GM18519 (cell line): ENCODE measurements around the gene BEND6.

ENCODE experiments used
- ATAC-seq: cut with Tn5 transposase; IDR thresholded peaks from one replicate; pipeline ENCODE4 v1.9.1; 2021; ENCODE audit warnings: mild to moderate bottlenecking, moderate library complexity; ENCODE audit not compliant: unreplicated experiment, low FRiP score

Gene BEND6

DNA sequence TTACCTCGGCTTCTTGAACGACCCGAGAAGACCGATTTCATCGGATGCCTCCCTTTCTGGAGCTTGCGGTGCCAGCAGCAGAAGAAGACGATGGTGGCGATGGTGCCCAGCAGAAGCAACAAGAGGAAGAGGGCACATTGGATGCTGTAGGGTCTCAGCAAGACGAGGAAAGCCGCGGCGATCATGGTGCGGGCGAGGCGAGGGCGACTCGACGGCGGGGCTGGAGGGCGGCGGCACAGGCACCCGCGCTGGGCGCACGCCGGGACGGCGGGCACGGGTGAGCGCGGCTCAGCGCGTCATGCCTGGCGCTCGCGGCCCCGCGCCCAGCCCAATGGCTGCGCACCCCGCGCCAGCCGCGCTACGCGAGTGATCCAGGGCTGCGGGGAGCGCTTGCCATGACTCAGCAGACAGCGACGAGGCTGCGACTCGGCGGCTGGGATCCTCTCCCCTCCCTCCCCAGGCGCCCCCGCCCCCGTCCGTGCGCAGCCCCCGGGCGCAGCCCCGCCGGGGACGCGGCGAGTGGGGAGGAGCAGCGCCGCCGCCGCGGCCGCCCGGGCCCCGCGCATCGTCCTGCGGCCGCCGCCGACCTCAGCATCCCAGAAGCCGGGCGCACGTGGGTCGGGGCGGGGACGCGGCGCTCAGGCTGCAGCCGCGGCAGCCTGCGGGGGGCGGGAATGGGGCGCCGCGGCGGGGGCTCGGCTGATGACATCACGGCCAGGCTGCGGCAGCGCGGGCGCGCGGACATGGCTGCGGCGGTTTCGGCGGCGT, at the start of gene BEND6:
TSS of gene BEND6 (plus strand) at position 705 of the 768 bp plus-strand sequence. CDS start 26,704 bp downstream, outside the sequence.
- peak; percentile 28 for ATAC-seq

GRCh38 chr6:56905378-56905777, 49.5 kb upstream of the BEND6 start:
- no peak for ATAC-seq

DNA sequence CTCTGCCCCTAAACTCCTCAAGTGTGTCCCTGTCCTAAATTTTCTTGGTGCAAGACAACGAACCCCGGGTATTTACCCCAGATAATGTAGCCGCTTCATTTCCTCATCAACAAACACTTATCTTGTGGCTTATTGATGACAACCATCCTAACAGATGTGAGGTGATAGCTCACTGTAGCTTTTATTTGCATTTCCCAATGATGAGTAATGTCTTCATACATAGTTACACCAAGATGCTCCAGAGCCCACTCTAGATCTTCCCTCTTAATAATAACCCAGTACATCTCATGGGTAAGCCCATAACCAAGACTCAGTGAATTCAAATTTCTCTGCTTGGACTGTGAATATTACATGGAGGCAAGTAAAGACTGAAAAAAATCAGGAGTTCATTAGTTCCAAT, 48.2 kb upstream of the BEND6 start:
- ATAC-seq = no peak

DNA sequence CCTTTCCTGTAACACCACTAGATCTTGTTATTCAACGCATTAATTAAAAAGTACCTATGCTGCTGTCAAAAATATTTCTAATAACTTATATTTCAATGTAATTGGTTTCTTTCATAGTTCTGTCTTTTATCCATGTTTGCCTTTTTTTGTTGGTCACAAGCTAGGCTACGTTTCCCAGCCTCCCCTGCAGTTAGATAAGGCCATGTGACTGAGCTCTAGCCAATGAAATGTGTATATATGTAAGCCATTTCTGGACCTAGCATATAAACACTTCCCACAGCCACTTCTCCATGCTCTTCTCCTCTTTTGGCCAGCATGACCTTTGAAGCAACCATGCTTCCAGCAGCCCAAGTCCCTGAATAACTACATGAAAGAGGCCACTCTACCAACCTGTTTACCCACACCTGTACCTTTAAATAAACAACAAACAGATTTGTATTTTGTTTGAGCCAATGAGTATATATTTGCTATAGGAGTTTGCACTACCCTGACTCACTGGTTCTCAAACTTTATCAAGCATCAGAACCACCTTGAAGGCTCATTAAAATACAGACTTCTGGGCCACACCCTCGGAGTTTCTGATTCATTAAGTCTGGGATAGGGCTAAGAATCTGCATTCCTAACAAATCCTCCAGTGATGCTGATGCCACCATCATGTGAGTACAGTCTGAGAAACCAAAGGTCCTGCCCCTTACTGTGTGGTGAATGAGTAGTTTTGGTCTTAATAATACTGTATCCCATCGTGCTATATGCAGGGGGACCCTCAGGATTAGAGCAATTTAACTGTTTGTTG, 45.6 kb upstream of the BEND6 start:
- no peak for ATAC-seq

GRCh38 chr6:56911847-56912246, 43.1 kb upstream of the BEND6 start:
- no peak for ATAC-seq

DNA sequence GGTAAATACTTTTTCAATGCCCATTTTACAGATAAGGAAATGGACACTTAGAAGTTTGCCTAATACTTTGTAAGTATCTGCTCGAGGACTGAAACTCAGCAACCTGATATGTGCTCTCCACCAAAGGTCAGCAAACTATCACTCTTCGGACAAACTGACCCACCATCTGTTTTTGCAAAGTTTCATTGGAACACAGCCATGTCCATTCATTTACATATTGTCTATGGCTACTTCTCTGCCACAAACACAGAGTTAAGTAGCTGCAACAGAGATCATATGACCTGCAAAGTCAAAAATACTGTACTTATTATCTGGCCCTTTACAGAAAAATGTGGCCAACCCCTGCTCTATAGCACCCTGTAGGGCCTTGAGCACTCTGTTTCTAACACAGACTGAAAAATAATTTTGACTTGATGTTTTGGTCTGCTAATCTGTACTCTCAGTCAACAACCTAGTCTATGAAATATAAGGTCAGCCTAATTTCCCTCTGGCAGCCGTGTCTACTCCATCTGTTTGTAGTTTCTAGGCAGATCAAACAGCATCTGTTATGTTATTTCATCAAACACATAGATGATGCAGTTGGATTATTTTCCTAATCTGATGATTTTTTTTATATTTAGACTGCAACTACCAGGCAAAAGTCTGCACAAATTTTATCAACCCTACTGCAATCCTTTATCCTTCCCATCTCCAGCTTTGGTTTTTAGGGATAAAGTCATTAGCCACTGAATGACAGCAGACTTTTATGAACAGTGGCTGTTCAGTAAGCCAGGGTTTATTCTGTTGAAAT, 41.4 kb upstream of the BEND6 start:
- no peak for ATAC-seq

DNA sequence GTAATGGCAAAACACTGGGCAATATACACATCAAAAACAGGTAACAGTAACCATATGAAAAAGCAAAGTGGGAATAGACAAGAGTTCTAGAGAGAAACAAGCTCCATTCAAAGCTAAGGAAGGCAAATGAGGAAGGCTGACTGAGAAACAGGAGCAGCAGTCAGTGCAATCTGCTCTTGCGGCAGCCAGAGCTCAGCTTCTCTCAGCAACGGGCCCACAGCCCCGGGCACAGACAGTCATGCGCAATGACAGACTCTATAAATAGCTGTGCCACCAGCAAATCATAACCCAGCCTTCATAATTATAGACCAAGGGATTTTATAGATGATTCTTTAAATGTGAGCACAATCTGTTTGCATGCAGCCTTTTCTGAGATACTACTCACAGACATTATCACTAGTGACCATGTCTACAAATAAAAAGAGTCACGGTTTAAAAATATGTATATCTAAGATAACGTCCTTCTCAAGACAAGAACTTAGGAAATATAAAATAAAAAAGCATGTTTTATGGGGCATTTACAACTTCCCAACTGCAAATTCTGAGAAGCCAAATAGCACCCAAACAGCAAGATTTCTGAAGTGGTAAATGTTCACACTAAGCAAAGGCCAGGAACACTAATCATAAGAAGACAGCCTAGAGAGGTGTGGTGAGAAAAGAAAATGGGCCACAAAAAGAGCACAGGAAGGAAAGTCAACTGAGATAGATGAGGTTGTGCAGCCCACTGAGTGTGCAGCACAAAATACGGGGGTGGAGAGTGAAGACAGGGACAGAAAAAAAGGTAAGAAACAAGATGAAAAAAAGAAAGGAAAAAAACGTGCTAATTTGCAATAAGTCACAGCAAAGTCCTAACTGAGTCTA, 39.9 kb upstream of the BEND6 start:
- no peak for ATAC-seq

DNA sequence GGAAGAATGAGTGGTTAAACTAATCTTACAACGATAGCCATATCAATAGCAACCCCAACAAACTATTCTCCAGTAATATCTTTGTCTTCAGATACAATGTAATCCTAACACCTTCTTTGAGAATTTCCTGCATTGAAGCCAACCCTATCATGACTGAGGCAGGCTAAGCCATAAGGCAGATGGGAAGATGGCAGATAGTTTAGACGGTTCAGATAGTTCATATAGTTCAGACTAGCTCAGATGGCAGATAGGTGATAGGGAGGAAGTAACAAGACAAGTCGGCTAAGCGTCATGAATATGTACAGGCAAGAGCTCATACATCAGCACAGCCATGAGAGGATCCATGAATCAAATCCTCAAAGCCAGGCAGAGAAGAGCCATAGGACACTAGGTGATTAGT, 39.1 kb upstream of the BEND6 start:
- no peak for ATAC-seq

GRCh38 chr6:56916849-56917551, 37.9 kb upstream of the BEND6 start:
- ATAC-seq = no peak

DNA sequence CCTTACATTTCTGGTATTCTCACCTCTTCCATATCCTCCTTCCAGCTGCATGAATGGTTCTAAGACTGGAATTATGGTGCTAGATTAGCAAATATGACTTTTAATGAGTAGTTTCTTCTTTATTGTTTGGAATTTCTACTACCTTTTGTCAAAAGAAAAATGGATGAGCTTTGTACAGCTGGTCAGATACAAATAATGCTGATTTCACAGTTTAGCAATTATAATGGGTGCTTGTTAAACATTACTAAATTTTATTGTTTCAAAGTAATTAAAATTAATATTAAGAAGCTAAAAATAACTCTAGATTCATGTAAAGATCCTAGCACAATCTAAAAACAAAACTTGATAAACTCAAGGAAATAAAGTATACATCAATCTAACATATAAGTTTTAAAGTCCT, 32.3 kb upstream of the BEND6 start:
- no peak for ATAC-seq

DNA sequence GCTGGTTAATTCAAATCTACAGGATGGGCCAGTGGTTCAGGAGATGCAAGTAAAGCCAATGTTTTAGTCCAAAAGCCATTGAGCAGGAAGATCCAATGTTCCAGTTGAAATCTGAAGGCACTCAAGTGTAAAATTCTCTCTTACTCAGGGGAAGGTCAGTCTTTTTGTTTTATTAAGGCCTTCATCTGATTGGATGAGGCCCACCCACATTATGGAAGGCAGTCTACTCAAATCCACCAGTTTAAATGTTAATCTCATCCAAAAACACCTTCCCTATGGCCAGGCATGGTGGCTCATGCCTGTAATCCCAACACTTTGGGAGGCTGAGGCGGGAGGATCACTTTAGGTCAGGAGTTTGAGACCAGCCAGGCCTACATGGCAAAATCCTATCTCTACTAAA, 31.3 kb upstream of the BEND6 start:
- ATAC-seq = no peak

DNA sequence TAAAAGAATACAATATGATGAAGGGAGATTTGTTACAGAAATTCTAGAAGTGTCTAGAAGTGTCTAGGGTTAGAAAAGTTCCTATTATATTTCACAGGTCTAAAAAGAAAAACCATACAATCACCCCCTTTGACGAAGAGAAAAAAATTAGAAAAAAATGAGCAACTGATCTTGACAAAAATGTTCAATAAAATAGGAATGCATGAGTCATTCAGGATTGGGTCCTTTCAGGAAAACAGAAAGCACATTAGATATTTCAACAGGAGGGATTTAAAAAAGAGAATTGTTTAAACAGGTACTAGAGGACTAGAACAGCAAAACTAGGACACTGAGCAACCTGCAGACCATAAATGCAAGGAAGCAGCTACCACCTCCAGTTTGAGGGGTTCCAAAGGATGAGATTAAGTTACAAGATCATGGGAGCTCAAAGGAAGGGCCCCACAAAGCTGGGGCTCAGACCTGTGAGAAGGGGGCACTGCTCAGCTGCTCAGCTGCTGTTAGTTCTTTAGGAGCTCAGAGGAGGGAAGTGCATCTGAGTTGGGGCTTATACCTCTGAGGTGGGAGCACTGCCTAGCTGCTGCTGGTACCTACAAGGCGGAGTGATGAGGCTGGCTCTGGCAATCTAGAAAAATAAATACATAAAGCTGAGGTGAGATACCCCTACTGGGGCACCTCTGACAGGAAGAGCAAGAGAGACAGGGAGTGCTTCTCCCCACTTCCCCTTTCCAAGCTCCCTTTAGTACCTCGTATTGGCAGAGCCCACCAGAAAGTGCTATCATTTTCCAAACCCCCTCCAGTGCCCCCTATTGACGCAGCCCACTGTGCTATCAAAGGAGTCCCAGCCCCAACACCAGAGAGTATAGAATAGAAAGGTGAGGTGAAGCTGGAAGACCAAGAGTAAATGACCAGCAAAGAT, 27.1 kb upstream of the BEND6 start:
- ATAC-seq = no peak

DNA sequence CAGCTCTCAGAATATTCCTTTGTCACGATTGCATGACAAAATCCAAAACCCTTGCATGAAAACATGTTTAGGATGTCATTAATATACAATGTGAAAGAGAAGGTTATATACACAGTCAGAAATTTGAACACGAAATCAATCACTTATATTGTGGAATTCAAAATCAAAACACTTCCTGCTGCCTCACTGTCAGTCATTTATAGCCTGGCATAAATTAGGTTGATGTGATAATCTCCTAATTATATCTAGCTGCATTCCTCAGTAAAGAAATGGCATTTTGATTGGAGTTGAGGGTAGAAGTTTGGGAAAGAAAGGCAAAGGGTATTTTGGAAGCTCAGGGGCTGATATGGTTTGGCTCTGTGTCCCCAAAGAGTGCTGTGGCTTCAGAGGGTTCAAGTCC, 24.1 kb upstream of the BEND6 start:
- no peak for ATAC-seq

DNA sequence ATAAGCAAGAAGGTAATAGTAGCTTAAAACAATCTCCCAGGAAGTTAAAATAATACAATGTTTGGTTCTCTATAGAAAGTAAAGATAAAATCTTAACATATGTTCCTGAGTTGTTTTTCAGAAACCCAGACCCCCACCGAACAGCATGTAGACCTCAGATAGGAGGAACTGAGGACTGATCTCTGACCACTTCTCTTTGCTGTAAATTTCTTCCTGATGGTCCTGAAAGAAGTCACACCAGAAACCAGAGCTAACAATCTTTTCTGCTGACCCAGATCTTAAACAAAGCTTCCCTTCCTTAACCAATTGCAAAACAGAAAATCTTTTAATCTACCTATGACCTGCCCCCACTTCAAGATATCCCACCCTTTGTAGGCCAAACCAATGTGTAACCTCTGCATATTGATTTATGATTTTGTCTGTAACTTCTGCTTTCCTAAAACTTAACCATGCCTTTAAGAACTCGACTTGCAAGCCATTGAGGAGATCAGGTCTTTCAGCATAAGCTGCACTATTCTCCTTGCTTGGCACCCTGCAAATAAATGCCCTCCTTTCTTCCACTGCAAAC, 21.9 kb upstream of the BEND6 start:
- no peak for ATAC-seq

DNA sequence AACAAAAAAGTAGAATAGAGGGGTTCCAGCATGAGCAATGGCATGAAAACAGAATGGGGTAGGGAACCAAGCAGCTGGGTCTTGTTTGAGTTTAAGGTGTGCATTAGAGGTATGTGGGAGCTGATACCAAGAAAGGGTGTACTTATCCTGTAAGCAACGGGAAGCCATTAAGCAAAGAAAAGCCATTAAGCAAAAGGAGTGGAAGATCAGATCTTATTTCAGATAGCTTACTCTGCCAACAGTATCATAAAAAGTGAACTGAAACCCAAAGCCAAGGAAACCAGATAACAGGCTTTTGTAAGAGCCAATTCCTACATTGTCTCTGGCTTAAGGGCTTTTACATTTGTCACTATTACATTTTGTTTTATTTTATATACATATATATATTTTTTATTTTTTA, 21.3 kb upstream of the BEND6 start:
- no peak for ATAC-seq

DNA sequence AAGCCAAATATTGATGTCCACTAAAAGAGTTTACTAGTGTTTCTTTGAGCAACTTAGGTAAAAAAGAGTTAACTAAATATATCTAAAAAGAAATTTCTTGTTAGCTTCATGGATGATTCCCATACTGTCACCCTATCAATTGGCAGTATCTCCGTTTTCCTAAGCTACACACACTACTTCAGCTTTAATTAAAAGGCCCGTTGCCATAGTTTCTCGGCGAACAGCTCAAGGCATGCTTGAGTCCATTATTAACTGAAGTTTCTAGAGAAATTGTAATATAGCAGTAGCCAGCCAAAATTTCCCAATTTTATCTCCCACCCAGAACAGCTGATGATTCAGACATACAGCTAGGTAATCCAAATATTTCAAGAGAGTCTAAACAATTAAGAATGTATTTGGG, 20.0 kb upstream of the BEND6 start:
- no peak for ATAC-seq

GRCh38 chr6:56936466-56936865, 18.4 kb upstream of the BEND6 start:
- ATAC-seq = no peak

- no peak for ATAC-seq
Measured at GRCh38 chr6:56938649-56939191, 16.2 kb upstream of the BEND6 start.
